22Rv1 (cell line): Measurements from ENCODE around the gene SULT1A1.

Experiments used
- ZFX ChIP-seq: fragments of 450-650 bp; IDR thresholded peaks from 2 replicates; pipeline ENCODE4 v1.6.1; 2017; ENCODE audit warnings: antibody characterized with exemption, borderline replicate concordance
- TF ChIP-seq, protein P1 (sequence below): fragments of 450-650 bp; IDR thresholded peaks from 2 replicates; pipeline ENCODE4 v1.5.1; 2017; ENCODE audit warnings: mild to moderate bottlenecking

DNA sequence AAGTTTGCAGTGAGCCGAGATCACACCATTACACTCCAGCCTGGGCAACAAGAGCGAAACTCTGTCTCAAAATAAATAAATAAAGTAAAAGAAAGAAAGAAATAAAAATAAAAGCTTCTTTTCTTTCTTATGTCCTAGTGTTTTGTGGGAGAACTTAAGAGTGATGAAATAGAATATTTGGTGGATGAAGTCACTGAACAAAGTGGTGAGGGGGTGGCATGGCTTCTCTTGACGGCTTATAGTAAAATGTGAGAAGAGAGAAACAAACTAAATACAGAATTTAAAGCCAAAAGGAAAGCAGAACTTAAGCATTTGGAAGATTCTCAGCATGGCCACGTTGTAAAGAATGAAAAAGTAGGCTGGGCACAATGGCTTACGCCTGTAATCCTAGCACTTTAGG is 40.8 kb downstream of the SULT1A1 start:
- TF ChIP-seq, protein P1, sequence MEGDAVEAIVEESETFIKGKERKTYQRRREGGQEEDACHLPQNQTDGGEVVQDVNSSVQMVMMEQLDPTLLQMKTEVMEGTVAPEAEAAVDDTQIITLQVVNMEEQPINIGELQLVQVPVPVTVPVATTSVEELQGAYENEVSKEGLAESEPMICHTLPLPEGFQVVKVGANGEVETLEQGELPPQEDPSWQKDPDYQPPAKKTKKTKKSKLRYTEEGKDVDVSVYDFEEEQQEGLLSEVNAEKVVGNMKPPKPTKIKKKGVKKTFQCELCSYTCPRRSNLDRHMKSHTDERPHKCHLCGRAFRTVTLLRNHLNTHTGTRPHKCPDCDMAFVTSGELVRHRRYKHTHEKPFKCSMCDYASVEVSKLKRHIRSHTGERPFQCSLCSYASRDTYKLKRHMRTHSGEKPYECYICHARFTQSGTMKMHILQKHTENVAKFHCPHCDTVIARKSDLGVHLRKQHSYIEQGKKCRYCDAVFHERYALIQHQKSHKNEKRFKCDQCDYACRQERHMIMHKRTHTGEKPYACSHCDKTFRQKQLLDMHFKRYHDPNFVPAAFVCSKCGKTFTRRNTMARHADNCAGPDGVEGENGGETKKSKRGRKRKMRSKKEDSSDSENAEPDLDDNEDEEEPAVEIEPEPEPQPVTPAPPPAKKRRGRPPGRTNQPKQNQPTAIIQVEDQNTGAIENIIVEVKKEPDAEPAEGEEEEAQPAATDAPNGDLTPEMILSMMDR = no peak
- TF ChIP-seq ZFX = no peak
